HK-2 (cell line): ENCODE results near the gene MAPK14.
"Not testable (repeated sequence)": the region's sequence is repeated elsewhere in the genome, so short reads cannot be mapped to it uniquely, and the experiment has no call there.

ENCODE experiments used
- DNase-seq: peaks from one replicate; pipeline ENCODE4 v3.0.0-alpha.2; 2018; ENCODE audit not compliant: unreplicated experiment

Gene MAPK14

GRCh38 chr6:36068586-36068985 lies 41.0 kb downstream of the MAPK14 start:
- no peak for DNase-seq

- DNase-seq, result no peak
Observed at GRCh38 chr6:36069573-36069972, 42.0 kb downstream of the MAPK14 start.

DNA sequence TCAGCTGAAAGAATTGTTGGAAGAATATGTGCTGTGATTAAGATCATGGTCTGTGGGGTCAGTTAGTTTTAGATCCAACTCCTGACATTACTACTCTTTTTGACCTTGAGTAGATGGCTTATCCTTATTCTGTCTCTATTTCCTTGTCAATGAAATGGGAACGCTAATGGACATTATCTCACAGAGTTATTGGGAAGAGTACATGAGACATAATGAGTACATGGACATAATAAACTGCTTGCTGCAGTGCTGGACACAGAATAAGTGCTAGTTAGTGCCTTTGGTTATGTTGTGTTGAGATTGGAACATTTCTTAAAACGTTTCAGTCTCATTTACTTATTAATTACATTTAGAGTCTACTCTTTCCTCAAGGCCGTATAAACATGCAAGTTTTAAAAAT lies 42.6 kb downstream of the MAPK14 start:
- DNase-seq, result no peak

DNA sequence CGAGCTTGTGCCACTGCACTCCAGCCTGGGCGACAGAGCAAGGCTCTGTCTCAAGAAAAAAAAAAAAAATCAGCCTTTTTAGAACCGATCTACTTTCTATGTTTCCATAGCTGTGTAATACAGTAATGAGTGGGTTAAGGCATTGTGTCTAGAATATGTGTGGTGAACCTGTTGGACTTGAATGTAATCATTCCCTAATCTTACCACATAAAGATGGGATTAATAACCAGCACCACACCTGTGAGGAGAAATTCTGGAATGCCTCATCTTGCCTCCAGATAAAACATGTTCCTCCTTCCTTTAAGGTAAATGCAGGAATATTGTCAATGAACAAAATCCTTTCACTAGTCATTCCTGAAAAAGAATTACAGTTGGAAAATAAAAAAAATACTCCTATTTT lies 43.7 kb downstream of the MAPK14 start:
- no peak for DNase-seq

DNA sequence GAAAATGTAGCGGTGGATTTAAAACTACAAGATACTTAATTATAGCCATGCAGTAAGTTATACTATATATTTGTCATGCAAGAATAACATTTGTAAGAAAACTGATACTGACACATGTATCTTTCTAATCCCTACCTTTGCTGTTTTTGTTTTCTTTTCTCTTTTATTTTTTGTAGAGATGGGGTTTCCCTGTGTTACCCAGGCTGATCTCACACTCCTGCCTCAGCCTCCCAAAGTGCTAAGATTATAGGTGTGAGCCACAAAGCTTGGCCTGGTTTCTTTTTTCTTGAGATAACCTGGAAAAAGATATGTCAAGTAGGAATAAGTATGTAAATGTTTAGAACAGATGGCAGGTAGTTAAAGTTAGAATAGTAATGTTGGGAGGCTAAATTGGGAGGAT lies 44.1 kb downstream of the MAPK14 start:
- no peak for DNase-seq

- DNase-seq, result no peak
Observed at GRCh38 chr6:36072681-36073080, 45.1 kb downstream of the MAPK14 start.

- no peak for DNase-seq
Observed at GRCh38 chr6:36073587-36073986, 46.0 kb downstream of the MAPK14 start.

- DNase-seq, result no peak
Observed at GRCh38 chr6:36075656-36076055, 48.0 kb downstream of the MAPK14 start.

DNA sequence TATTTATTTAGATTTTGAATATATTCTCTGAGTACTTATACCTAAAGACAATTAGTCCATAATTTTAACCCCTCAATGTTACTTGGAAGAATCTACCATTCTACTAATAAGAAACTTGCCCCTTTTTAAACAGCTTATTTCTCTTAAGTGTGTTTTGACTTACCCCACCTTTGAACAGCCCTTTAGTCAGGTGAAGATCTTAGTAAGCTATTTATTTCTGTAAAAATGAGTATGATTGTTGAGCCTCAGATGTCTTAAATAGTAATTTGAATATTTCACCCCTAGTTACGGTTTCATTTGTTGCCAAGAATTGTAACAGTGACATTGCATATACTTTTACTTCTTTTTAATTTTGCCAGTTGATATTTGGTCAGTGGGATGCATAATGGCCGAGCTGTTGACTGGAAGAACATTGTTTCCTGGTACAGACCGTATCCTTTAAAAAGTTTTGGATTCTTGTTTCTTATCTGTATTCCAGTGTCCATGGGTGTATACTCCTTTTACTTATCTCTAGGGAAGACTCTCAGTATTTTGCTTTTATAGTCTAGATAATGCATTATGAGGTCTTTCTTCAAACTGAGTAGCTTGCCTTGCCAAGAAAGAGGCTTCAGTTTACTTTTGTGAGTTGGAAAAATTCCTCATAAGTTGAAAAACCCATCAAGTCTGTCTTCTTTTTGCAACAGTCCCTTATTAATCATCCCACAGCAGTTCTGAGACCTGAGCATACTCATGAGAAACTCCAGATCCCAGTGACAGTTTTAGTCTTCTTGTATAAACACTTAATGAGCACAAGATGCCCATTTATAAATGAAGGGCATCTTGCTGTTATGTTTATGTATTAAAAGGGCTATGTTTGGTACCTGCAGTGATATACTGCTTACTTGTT lies 48.8 kb downstream of the MAPK14 start:
- DNase-seq, result no peak

DNA sequence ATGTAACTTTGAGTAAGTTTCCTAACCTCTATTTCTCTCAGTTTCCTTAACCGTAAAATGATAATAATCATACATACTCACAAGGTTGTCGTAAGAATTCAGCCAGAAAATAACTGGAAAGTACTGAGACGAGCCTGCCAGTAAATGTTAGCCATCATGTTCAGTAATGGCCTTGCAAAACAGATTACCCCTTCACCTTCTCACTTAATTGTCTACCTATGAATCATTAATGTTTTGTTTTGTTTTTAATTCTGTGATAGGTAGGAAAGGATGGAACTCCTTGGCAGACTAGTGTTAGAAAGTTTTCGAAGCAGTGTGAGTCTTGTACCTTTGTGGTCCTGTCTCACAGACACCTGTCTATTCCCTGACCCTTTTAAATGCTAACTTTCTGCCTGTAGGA lies 50.6 kb downstream of the MAPK14 start:
- no peak for DNase-seq

GRCh38 chr6:36079601-36080000 lies 52.0 kb downstream of the MAPK14 start:
- no peak for DNase-seq

- DNase-seq, result no peak
Observed at GRCh38 chr6:36082318-36082717, 54.7 kb downstream of the MAPK14 start.

- DNase-seq, result no peak
Observed at GRCh38 chr6:36083446-36083845, 55.8 kb downstream of the MAPK14 start.

- DNase-seq, result not testable (repeated sequence)
Observed at GRCh38 chr6:36088204-36088603, 60.6 kb downstream of the MAPK14 start.

GRCh38 chr6:36089048-36089447 lies 61.4 kb downstream of the MAPK14 start:
- no peak for DNase-seq

DNA sequence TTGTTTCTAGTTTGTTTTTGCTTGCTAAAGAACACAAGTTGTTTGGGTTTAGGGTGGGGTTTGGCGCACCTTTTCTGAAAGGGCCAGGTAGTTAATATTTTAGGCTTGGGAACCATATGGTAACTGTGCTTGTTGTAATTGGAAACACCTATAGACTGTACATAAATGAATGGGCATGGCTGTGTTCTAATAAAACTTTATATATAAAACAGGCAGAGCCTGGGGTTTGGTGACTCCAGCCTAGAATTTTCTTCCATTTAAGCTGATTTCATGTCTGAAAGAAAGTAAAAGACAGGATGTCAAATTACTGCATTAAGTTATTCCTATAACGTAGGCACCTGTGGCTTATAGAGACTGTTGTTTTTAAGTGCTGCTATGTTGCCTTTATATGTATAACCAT lies 66.6 kb downstream of the MAPK14 start:
- DNase-seq, result no peak

DNA sequence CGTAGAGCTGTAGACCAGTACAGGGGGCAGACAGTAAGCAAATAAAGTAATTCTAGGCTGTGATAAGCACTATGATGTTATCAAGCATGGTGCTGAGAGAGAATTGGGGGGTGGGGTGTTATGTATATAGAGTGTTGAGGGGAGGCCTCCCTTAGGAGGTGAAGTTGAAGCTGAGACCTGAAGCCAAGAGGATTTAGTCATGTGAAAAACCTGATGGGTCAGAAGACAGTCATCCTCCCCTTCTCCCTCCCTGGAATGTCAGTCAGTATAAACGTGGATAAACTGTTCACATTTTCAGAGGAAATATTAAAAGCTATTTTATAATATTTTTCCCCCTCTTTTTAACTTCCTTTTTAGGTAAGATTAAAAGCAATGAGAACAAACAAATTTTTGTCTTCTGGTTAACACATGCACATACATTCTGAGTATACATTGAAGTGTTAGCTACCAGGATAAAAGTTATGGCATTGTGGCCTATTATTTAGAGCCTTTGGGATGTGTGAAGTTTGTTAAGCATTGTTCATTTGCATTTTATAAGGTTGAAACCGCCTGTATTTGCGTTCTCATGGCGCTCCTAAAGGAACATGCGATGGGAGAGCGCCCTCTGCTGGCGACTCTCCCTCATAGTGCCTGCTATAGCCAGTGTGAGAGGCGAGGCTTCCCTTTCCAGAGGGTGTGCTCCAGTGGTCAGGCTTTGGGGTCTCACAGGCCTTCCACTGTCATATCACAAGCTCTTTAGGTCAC lies 67.3 kb downstream of the MAPK14 start:
- DNase-seq, result peak; percentile 74

DNA sequence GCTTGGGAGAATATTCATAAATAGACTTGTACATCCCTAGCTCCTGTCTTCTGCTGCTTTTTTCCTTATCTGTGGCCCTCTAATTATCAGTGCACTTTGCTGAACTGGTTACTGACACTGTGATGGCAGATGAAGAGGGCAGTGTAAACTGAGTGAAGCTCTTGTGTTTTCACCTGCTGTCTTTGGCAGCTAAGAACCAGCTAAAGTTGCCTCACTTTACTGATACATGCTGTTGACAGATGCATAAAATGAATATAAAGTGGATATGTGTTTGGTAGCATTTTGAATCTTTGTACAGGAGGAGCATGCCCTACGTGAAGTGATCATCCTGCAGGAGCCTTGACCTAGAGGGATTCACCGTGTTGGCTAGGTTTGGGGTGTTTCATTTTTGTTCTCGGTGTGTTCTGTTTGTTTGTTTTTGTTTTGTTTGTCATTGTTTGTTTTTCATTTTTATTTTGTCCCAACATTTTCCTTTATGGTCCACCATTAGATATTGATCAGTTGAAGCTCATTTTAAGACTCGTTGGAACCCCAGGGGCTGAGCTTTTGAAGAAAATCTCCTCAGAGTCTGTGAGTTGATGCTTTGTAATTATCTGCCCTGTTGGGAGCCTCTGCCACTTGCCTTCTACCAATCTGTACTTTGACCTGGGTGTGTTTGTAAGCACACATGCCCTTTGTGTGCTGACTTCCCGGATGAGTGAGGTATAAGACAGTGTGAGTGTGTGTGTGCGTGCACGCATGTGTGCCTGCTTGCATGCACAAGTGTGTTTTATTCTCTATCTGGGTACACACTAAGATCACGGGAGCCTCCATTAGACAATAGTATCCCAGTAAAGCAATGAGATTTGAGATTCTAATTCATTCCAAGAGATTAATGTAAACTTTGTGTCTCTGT lies 68.1 kb downstream of the MAPK14 start:
- DNase-seq, result no peak

- DNase-seq, result no peak
Observed at GRCh38 chr6:36098253-36098919, 70.8 kb downstream of the MAPK14 start.

- DNase-seq, result no peak
Observed at GRCh38 chr6:36098920-36099647, 71.5 kb downstream of the MAPK14 start.
